A549 (cell line): ENCODE measurements around the gene TTC32. TPM values are rescaled to one million over a fixed set of nuclear protein-coding genes. Genes with fewer than 3 reads are reported as not detected.

Source experiments
- ATAC-seq, 2 experiments: fragments of 200-7000 bp in 1 of 2; fragments of >200 bp in 1 of 2; cut with Nextera tagmentation in 1 of 2; cut with Tn5 transposase in 1 of 2; 3 replicates each; pipeline versions ENCODE4 v1.8.0 to v1.9.1; 2018 to 2020; ENCODE audit warnings: mild to moderate bottlenecking in 1 of 2, moderate library complexity in 1 of 2
- CTCF ChIA-PET: fragments of 300-600 bp; sonication (Branson Sonifier 250); formaldehyde crosslinking; extraction: SDS; loops from one replicate; lab custom pipeline; 2021; ENCODE audit warnings: antibody characterized with exemption, inconsistent platforms; lab: Yijun Ruan, JAX
- POLR2A ChIA-PET: fragments of 350-600 bp; formaldehyde crosslinking; extraction: SDS; loops from one replicate; lab custom pipeline; 2021; ENCODE audit warnings: antibody characterized with exemption, inconsistent platforms; lab: Yijun Ruan, JAX
- DNase-seq, 2 experiments: peaks; one replicate each; pipeline versions ENCODE4 v3.0.0 to v3.0.0-alpha.2; 2011 to 2016; ENCODE audit warnings: low read depth in 1 of 2, low spot score in 1 of 2
- FAIRE-seq: peaks from 2 replicates; lab custom pipeline; 2011; peaks lifted over from hg19 to GRCh38; lab: Jason Lieb, UNC
- H3K27ac ChIP-seq, 2 experiments: fragments of >200 bp; sonication (Bioruptor Twin); formaldehyde crosslinking; 3 replicates each; pipeline ENCODE4 v1.5.1; 2016 to 2017
- H3K4me1 ChIP-seq: fragments of >200 bp; sonication (Bioruptor Twin); formaldehyde crosslinking; 3 replicates; pipeline ENCODE4 v1.6.1; 2016
- H3K4me2 ChIP-seq: fragments of >200 bp; sonication (Bioruptor Twin); formaldehyde crosslinking; 3 replicates; pipeline ENCODE4 v1.6.1; 2016
- H3K4me3 ChIP-seq: fragments of >200 bp; sonication (Bioruptor Twin); formaldehyde crosslinking; 3 replicates; pipeline ENCODE4 v1.5.1; 2016
- H3K9me3 ChIP-seq: fragments of >200 bp; sonication (Bioruptor Twin); formaldehyde crosslinking; 3 replicates; pipeline ENCODE4 v1.6.1; 2016
- ATOH8 ChIP-seq: fragments of 250-450 bp; sonication (Bioruptor Pico); IDR thresholded peaks from 2 replicates; pipeline ENCODE4 v1.5.0; 2020; ENCODE audit warnings: low read depth, mild to moderate bottlenecking, moderate library complexity
- BCL3 ChIP-seq: fragments of >200 bp; sonication (Bioruptor Twin); formaldehyde crosslinking; IDR thresholded peaks from 3 replicates; pipeline ENCODE4 v1.6.1; 2016
- CEBPB ChIP-seq, 2 experiments: fragments of >200 bp in 1 of 2; sonication (Bioruptor Twin) in 1 of 2; formaldehyde crosslinking in 1 of 2; IDR thresholded peaks; 2 replicates each; pipeline ENCODE4 v1.6.1; 2012 to 2016
- CHD2 ChIP-seq: fragments of 150-350 bp; IDR thresholded peaks from 2 replicates; pipeline ENCODE4 v1.6.1; 2014; ENCODE audit warnings: low read length; ENCODE audit not compliant: partially characterized antibody
- EHF ChIP-seq: fragments of 250-450 bp; sonication (Bioruptor Pico); IDR thresholded peaks from 2 replicates; pipeline ENCODE4 v1.5.0; 2020; ENCODE audit warnings: mild to moderate bottlenecking
- ESRRA ChIP-seq: fragments of 150-350 bp; IDR thresholded peaks from 2 replicates; pipeline ENCODE4 v1.6.1; 2014; ENCODE audit warnings: mild to moderate bottlenecking, low read length, borderline replicate concordance
- FOSL2 ChIP-seq, 2 experiments: fragments of 450-650 bp in 1 of 2; fragments of >200 bp in 1 of 2; sonication (Bioruptor Twin) in 1 of 2; formaldehyde crosslinking; IDR thresholded peaks; 2 replicates each; pipeline versions ENCODE4 v1.5.0 to v1.6.1; 2016 to 2020; ENCODE audit warnings: mild to moderate bottlenecking in 1 of 2, moderate library complexity in 1 of 2
- FOXS1 ChIP-seq: fragments of 250-450 bp; sonication (Bioruptor Pico); IDR thresholded peaks from 2 replicates; pipeline ENCODE4 v1.5.0; 2020; ENCODE audit warnings: mild to moderate bottlenecking, moderate library complexity
- HDAC2 ChIP-seq: fragments of 200-600 bp; sonication (generic); IDR thresholded peaks from 2 replicates; pipeline ENCODE4 v1.6.1; 2016
- HES2 ChIP-seq: fragments of >200 bp; sonication (Bioruptor Twin); formaldehyde crosslinking; IDR thresholded peaks from 2 replicates; pipeline ENCODE4 v1.6.1; 2016
- HOXA7 ChIP-seq: fragments of 250-450 bp; sonication (Bioruptor Pico); IDR thresholded peaks from 2 replicates; pipeline ENCODE4 v1.5.0; 2020; ENCODE audit warnings: mild to moderate bottlenecking, moderate library complexity
- HOXB5 ChIP-seq: fragments of 250-450 bp; sonication (Bioruptor Pico); IDR thresholded peaks from 2 replicates; pipeline ENCODE4 v1.5.0; 2020; ENCODE audit warnings: mild to moderate bottlenecking, moderate library complexity
- JUN ChIP-seq, 2 experiments: fragments of >200 bp; sonication (Bioruptor Twin); formaldehyde crosslinking; IDR thresholded peaks; 2 replicates in 1 of 2; 3 replicates in 1 of 2; pipeline ENCODE4 v1.6.1; 2016 to 2017
- MAFK ChIP-seq: fragments of 450-650 bp; IDR thresholded peaks from 2 replicates; pipeline ENCODE4 v1.6.1; 2014; ENCODE audit not compliant: partially characterized antibody
- MAX ChIP-seq: IDR thresholded peaks from 2 replicates; pipeline ENCODE4 v1.6.1; 2012
- MAZ ChIP-seq: fragments of 150-350 bp; IDR thresholded peaks from 2 replicates; pipeline ENCODE4 v1.6.1; 2014; ENCODE audit warnings: antibody characterized with exemption, low read depth, low read length, borderline replicate concordance
- NFE2L2 ChIP-seq: fragments of 150-350 bp; conservative IDR thresholded peaks from 2 replicates; pipeline ENCODE4 v1.6.1; 2014; ENCODE audit warnings: low read length
- PHF8 ChIP-seq: fragments of 200-600 bp; sonication (generic); IDR thresholded peaks from 2 replicates; pipeline ENCODE4 v1.6.1; 2016; ENCODE audit warnings: low read depth, mild to moderate bottlenecking, antibody characterized with exemption, moderate library complexity, borderline replicate concordance
- POLR2AphosphoS2 ChIP-seq: conservative IDR thresholded peaks from 2 replicates; pipeline ENCODE4 v1.6.1; 2012; ENCODE audit warnings: low read length, improper control_type of control experiment, inconsistent platforms
- REST ChIP-seq: fragments of 200-600 bp; sonication (generic); IDR thresholded peaks from 2 replicates; pipeline ENCODE4 v1.6.1; 2016; ENCODE audit warnings: antibody characterized with exemption, mild to moderate bottlenecking, moderate library complexity
- RNF2 ChIP-seq: fragments of 200-600 bp; sonication (generic); IDR thresholded peaks from 2 replicates; pipeline ENCODE4 v1.6.1; 2016; ENCODE audit warnings: low read depth, mild to moderate bottlenecking, antibody characterized with exemption, moderate library complexity, borderline replicate concordance
- SREBF2 ChIP-seq: fragments of 450-650 bp; IDR thresholded peaks from 2 replicates; pipeline ENCODE4 v1.6.1; 2014; ENCODE audit warnings: mild to moderate bottlenecking, moderate library complexity
- ZC3H11A ChIP-seq: fragments of 450-650 bp; IDR thresholded peaks from 2 replicates; pipeline ENCODE4 v1.6.1; 2014; ENCODE audit warnings: antibody characterized with exemption, mild to moderate bottlenecking
- WGBS: methylation state at CpG from one replicate; pipeline ENCODE4 v1.1.6; 2017; ENCODE audit errors: missing lambda C conversion rate; 5-methylcytosine and 5-hydroxymethylcytosine counted together
- polyA plus RNA-seq, 4 experiments: library from polyadenylated mRNA; depleted of rRNA in 3 of 4; stranded (reverse); fragments of >200 nt; fragmentation: RNase III in 1 of 4; extraction: RNeasy Plus Mini Kit Qiagen cat#74134 plus additional on column Dnase treatment in 1 of 4; gene quantifications; 2 replicates in 3 of 4; 3 replicates in 1 of 4; pipeline ENCODE4 v1.2.3, GENCODE V29; 2011 to 2017

TTC32 gene
- polyA plus RNA-seq, 2 of the 4 experiments (the other 2 are of a cell fraction): 22.4 to 37.1 TPM

- ATAC-seq: no peak
- no peak overlapping the region for H3K4me3 ChIP-seq
- DNase-seq: no peak
- H3K27ac ChIP-seq: no peak overlapping the region
- ChIA-PET POLR2A (no interaction called here), CTCF (interaction anchor here (0.9 to 1.0 kb wide), 2 partner anchors 9 to 1339 kb away, joined by 3 to 6 read pairs; no protein-coding TSS in a partner anchor)
- WGBS: 91% methylated on average over 11 of the region's 11 CpGs
- H3K4me1 ChIP-seq: peaks cover 17% of the 10 kb centered on the region
- no peak overlapping the region for H3K4me2 ChIP-seq
- H3K9me3 ChIP-seq: no peaks in the 10 kb centered on the region
- no peak for TF ChIP-seq ESRRA
- no peak for TF ChIP-seq HOXB5 (CRISPR knock-in tag)
- TF ChIP-seq FOSL2 (IDR thresholded peaks at IDR 0.05): no peak
- TF ChIP-seq FOSL2 (CRISPR knock-in tag; IDR thresholded peaks at IDR 0.05): no peak
- no peak for TF ChIP-seq HES2
- no peak for TF ChIP-seq REST
- TF ChIP-seq, all 56 proteins: peak for 0
- no peak for FAIRE-seq
These were observed 42.2 kb downstream of the TTC32 start for GRCh38 chr2:19859565-19859964.

GRCh38 chr2:19857806-19858205, 44.0 kb downstream of the TTC32 start:
- Histone ChIP-seq H3K27ac (peak overlapping the region in 1 of 2 experiments; percentile 11; a peak in 1 of 6 replicates), H3K4me2 (no peak overlapping the region), H3K4me1 (peaks cover 12% of the 10 kb centered on the region; the same call in 2 of the 3 replicates), H3K4me3 (no peak overlapping the region), H3K9me3 (no peaks in the 10 kb centered on the region)
- DNase-seq (no peak), FAIRE-seq (no peak), ATAC-seq (no peak; a peak in 1 of 6 replicates)
- ChIA-PET POLR2A (no interaction called here), CTCF (interaction anchor here (1.3 to 2.0 kb wide), 3 partner anchors 12 to 1337 kb away, joined by 3 to 7 read pairs (median 5); no protein-coding TSS in a partner anchor)
- TF ChIP-seq MAFK (no peak), RNF2 (no peak), ATOH8 (CRISPR knock-in tag) (no peak), SREBF2 (no peak), JUN (IDR thresholded peaks at IDR 0.05) (no peak), EHF (CRISPR knock-in tag) (no peak), HOXB5 (CRISPR knock-in tag) (no peak), HDAC2 (no peak), ZC3H11A (no peak), MAZ (no peak), NFE2L2 (no peak), CHD2 (no peak), PHF8 (no peak), HOXA7 (CRISPR knock-in tag) (no peak), BCL3 (no peak), CEBPB (IDR thresholded peaks at IDR 0.05) (no peak), POLR2AphosphoS2 (no peak), MAX (no peak), FOXS1 (CRISPR knock-in tag) (no peak)
- 77% methylated on average over 13 of the region's 15 CpGs for WGBS
